DND-41 (cell line): ENCODE results near the gene ATXN7.

Source experiments
- ATAC-seq: fragments of 200-7000 bp; cut with Tn5 transposase; 3 replicates; pipeline ENCODE4 v1.9.1; 2021; ENCODE audit warnings: low read depth; ENCODE audit not compliant: insufficient read depth
- DNase-seq: peaks from one replicate; pipeline ENCODE4 v3.0.0-alpha.2; 2020
- H2AFZ ChIP-seq: 2 replicates; pipeline ENCODE4 v1.6.0; 2012; ENCODE audit warnings: low read depth, low read length
- H3K27ac ChIP-seq: 2 replicates; pipeline ENCODE4 v1.5.1; 2012; ENCODE audit warnings: low read length, inconsistent platforms
- H3K27me3 ChIP-seq: fragments of 200-600 bp; sonication (generic); 2 replicates; pipeline ENCODE4 v1.6.0; 2012; ENCODE audit warnings: low read length, mild to moderate bottlenecking, inconsistent platforms; ENCODE audit not compliant: insufficient read depth, poor library complexity
- H3K36me3 ChIP-seq: 2 replicates; pipeline ENCODE4 v1.5.1; 2012; ENCODE audit warnings: low read length, inconsistent platforms; ENCODE audit not compliant: insufficient read depth
- H3K4me1 ChIP-seq: 2 replicates; pipeline ENCODE4 v1.5.1; 2012; ENCODE audit warnings: mild to moderate bottlenecking, low read length; ENCODE audit not compliant: insufficient read depth
- H3K4me2 ChIP-seq: 2 replicates; pipeline ENCODE4 v1.6.0; 2012; ENCODE audit warnings: mild to moderate bottlenecking, moderate library complexity, low read length, inconsistent platforms; ENCODE audit not compliant: insufficient read depth
- H3K4me3 ChIP-seq, 2 experiments: fragments of 200-600 bp in 1 of 2; shearing (Covaris generic) in 1 of 2; 2 replicates each; pipeline ENCODE4 v1.5.1; 2012 to 2016; ENCODE audit warnings: inconsistent platforms in 2 of 2, low read length in 2 of 2, mild to moderate bottlenecking in 2 of 2, low read depth in 1 of 2, moderate library complexity in 1 of 2
- H3K79me2 ChIP-seq: 2 replicates; pipeline ENCODE4 v1.6.0; 2012; ENCODE audit warnings: low read length, inconsistent platforms; ENCODE audit not compliant: insufficient read depth
- H3K9ac ChIP-seq: 2 replicates; pipeline ENCODE4 v1.6.0; 2012; ENCODE audit warnings: low read depth, mild to moderate bottlenecking, inconsistent platforms, low read length, moderate library complexity
- H3K9me3 ChIP-seq: 2 replicates; pipeline ENCODE4 v1.5.1; 2012; ENCODE audit warnings: low read length, moderate library complexity, mild to moderate bottlenecking, inconsistent platforms; ENCODE audit not compliant: insufficient read depth, severe bottlenecking
- H4K20me1 ChIP-seq: 2 replicates; pipeline ENCODE4 v1.6.0; 2012; ENCODE audit warnings: low read length; ENCODE audit not compliant: insufficient read depth
- EZH2 ChIP-seq: IDR thresholded peaks from 3 replicates; pipeline ENCODE4 v1.6.1; 2012; ENCODE audit warnings: borderline replicate concordance, low read depth, mild to moderate bottlenecking, moderate library complexity, low read length, inconsistent platforms; ENCODE audit not compliant: severe bottlenecking
- TF ChIP-seq, protein P1 (sequence below): IDR thresholded peaks from 2 replicates; pipeline ENCODE4 v1.5.1; 2012; ENCODE audit warnings: borderline replicate concordance, low read length, moderate library complexity, mild to moderate bottlenecking; ENCODE audit not compliant: poor library complexity, severe bottlenecking; ENCODE audit errors: extremely low read depth

Gene ATXN7

DNA sequence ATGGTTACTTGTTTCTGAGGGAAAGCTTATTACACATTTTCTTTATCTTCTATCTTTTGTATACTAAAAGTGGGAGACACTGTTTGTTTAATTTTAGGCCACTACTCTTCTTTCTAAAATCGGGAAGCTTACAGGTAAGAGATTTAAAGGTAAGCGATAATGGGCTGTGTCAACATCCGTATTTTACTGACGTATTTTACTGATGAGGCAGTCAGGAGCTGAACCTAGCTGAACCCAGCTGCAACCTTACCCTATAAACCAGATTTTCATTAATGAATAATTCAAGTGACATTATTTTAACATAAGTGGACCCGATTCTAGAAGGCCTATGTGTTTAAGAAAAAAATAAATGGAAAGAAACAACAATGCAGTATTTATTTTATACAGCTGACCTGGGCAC lies 146.5 kb downstream of the ATXN7 start:
- no peak overlapping the region for H3K4me3 ChIP-seq
- TF ChIP-seq, protein P1, sequence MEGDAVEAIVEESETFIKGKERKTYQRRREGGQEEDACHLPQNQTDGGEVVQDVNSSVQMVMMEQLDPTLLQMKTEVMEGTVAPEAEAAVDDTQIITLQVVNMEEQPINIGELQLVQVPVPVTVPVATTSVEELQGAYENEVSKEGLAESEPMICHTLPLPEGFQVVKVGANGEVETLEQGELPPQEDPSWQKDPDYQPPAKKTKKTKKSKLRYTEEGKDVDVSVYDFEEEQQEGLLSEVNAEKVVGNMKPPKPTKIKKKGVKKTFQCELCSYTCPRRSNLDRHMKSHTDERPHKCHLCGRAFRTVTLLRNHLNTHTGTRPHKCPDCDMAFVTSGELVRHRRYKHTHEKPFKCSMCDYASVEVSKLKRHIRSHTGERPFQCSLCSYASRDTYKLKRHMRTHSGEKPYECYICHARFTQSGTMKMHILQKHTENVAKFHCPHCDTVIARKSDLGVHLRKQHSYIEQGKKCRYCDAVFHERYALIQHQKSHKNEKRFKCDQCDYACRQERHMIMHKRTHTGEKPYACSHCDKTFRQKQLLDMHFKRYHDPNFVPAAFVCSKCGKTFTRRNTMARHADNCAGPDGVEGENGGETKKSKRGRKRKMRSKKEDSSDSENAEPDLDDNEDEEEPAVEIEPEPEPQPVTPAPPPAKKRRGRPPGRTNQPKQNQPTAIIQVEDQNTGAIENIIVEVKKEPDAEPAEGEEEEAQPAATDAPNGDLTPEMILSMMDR = no peak
- no peak for TF ChIP-seq EZH2
- H4K20me1 ChIP-seq = peaks cover 22% of the 10 kb centered on the region; the same call in 1 of the 2 replicates
- no peak overlapping the region for H3K9ac ChIP-seq
- peaks cover 99% of the 10 kb centered on the region for H3K36me3 ChIP-seq
- H3K79me2 ChIP-seq = peaks cover 35% of the 10 kb centered on the region
- no peak overlapping the region for H3K4me2 ChIP-seq
- no peak overlapping the region for H3K27ac ChIP-seq
- no peaks in the 10 kb centered on the region for H3K4me1 ChIP-seq
- H2AFZ ChIP-seq = no peak overlapping the region
- H3K27me3 ChIP-seq = no peaks in the 10 kb centered on the region
- ATAC-seq = no peak
- H3K9me3 ChIP-seq = no peaks in the 10 kb centered on the region
- no peak for DNase-seq

DNA sequence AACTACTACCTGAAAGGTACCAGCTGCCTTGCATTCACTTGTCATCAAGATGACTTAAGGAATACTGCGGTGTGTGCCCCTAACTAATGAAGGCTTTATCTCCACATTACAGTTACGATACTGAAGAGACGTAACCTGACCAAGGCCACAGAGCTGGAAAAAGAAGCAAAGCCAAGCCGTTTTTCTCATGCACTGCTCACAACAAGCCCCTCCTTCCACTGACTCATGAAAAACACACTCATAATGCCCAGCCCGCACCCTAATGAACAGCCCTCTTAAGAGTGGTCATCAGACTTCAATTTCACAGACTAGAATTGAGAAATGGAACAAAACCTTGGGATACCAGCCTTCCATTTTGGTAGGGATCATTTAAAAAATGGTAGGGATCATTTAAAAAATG lies 148.0 kb downstream of the ATXN7 start:
- H3K36me3 ChIP-seq = peaks cover 96% of the 10 kb centered on the region
- ATAC-seq (no peak), DNase-seq (no peak)
- TF ChIP-seq, protein P1 = no peak
- TF ChIP-seq EZH2 = no peak
- H3K27me3 ChIP-seq = no peaks in the 10 kb centered on the region
- no peak overlapping the region for H3K27ac ChIP-seq
- no peaks in the 10 kb centered on the region for H3K9me3 ChIP-seq
- H2AFZ ChIP-seq = no peak overlapping the region
- H3K4me2 ChIP-seq = no peak overlapping the region
- peaks cover 38% of the 10 kb centered on the region for H3K79me2 ChIP-seq
- H4K20me1 ChIP-seq = peaks cover 22% of the 10 kb centered on the region; the same call in 1 of the 2 replicates
- H3K4me3 ChIP-seq = no peak overlapping the region
- no peaks in the 10 kb centered on the region for H3K4me1 ChIP-seq
- H3K9ac ChIP-seq = no peak overlapping the region

DNA sequence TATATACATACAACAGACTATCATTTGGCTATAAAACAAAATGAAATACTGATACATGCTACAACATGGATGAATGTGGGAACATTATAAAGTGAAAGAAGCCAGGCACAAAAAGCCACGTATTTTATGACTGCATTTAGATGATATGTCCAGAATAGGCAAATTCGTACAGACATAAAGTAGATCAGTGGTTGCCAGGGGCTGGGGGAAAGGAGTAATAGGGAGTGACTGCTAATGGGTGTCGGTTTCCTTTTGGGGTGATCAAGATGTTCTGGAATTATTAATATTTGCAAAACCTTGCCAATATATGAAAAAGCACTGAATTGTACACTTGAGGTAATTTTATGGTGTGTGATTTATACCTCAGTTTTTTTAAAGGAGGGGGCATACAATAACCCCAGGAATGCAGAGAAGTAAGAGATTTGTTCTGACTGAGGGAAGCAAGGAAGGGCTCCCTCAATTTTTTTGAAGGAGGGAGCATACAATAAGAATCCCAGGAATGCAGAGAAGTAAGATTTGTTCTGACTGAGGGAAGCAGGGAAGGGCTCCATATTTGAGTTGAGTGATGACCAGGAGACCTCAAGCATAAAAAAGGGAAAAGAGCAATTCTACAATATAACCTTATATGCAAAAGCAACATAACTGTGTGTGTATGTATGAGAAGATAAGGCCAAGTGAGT lies 153.4 kb downstream of the ATXN7 start:
- no peak for DNase-seq
- peaks cover 60% of the 10 kb centered on the region for H3K79me2 ChIP-seq
- no peak overlapping the region for H2AFZ ChIP-seq
- no peaks in the 10 kb centered on the region for H3K9me3 ChIP-seq
- peaks cover 36% of the 10 kb centered on the region for H4K20me1 ChIP-seq
- ATAC-seq = no peak
- peaks cover 17% of the 10 kb centered on the region for H3K4me1 ChIP-seq
- TF ChIP-seq, protein P1 = no peak
- TF ChIP-seq EZH2 = no peak
- no peak overlapping the region for H3K27ac ChIP-seq
- no peaks in the 10 kb centered on the region for H3K27me3 ChIP-seq
- H3K4me3 ChIP-seq = no peak overlapping the region
- H3K9ac ChIP-seq = no peak overlapping the region
- no peak overlapping the region for H3K4me2 ChIP-seq
- H3K36me3 ChIP-seq = peaks cover 96% of the 10 kb centered on the region

DNA sequence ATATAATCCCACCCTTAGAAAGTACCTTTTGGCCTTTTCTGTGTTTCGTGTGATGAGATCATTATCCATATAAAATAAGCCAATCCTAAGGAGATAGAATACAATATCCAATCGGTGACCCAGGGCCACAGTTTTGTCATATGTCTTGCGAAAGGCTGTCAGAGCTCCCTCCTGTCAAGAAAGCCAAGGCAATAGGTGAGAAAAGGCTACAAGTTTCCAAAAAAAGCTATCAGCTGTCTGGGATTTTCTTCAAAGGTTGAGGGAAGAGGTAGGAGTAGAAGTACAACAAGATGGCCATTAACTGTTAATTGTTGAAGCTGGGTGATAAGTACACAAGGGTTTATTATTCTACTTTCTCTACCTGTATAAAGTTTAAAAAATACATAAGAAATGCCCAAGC lies 155.6 kb downstream of the ATXN7 start:
- Histone ChIP-seq H3K9ac (no peak overlapping the region), H3K79me2 (peaks cover 68% of the 10 kb centered on the region), H2AFZ (no peak overlapping the region), H3K4me1 (peaks cover 31% of the 10 kb centered on the region), H3K27ac (no peak overlapping the region), H3K4me2 (peak overlapping the region; percentile 16; the same call in 1 of the 2 replicates), H3K9me3 (no peaks in the 10 kb centered on the region), H3K4me3 (no peak overlapping the region), H3K36me3 (peaks cover 84% of the 10 kb centered on the region), H4K20me1 (peaks cover 37% of the 10 kb centered on the region), H3K27me3 (no peaks in the 10 kb centered on the region)
- no peak for DNase-seq
- ATAC-seq = no peak
- TF ChIP-seq, protein P1 = no peak
- no peak for TF ChIP-seq EZH2
